Hepatocyte (in vitro differentiated cells): ENCODE results near the gene C10orf105. TPM values are rescaled to one million over a fixed set of nuclear protein-coding genes. Genes with fewer than 3 reads are reported as not detected.
A peak's percentile ranks its signal among the peaks of the same experiment; 100 is the strongest.

Experiments used
- DNase-seq: peaks from one replicate; pipeline ENCODE4 v3.0.0-alpha.2; 2016; ENCODE audit warnings: low spot score
- H2AFZ ChIP-seq: fragments of 200-600 bp; sonication (generic); 2 replicates; pipeline ENCODE4 v1.6.0; 2016; ENCODE audit warnings: antibody characterized with exemption, mild to moderate bottlenecking
- H3K27ac ChIP-seq: fragments of 200-600 bp; sonication (generic); 2 replicates; pipeline ENCODE4 v1.5.1; 2016; ENCODE audit warnings: mild to moderate bottlenecking
- H3K27me3 ChIP-seq: fragments of 200-600 bp; sonication (generic); 2 replicates; pipeline ENCODE4 v1.6.1; 2016
- H3K36me3 ChIP-seq: fragments of 200-600 bp; sonication (generic); replicated peaks from 2 replicates; pipeline ENCODE4 v1.5.1; 2016; ENCODE audit warnings: low read depth; ENCODE audit not compliant: insufficient read depth
- H3K4me1 ChIP-seq: fragments of 200-600 bp; sonication (generic); 2 replicates; pipeline ENCODE4 v1.5.1; 2016; ENCODE audit warnings: mild to moderate bottlenecking, moderate library complexity; ENCODE audit not compliant: insufficient read depth
- H3K4me2 ChIP-seq: fragments of 200-600 bp; sonication (generic); 2 replicates; pipeline ENCODE4 v1.6.0; 2016
- H3K4me3 ChIP-seq: fragments of 200-600 bp; sonication (generic); 2 replicates; pipeline ENCODE4 v1.5.1; 2016; ENCODE audit warnings: mild to moderate bottlenecking
- H3K79me2 ChIP-seq: fragments of 200-600 bp; sonication (generic); 2 replicates; pipeline ENCODE4 v1.6.0; 2017; ENCODE audit warnings: mild to moderate bottlenecking
- H3K9me2 ChIP-seq: fragments of 200-600 bp; sonication (generic); replicated peaks from 2 replicates; pipeline ENCODE4 v1.6.0; 2017; ENCODE audit warnings: mild to moderate bottlenecking; ENCODE audit not compliant: insufficient read depth
- H3K9me3 ChIP-seq: fragments of 200-600 bp; sonication (generic); 2 replicates; pipeline ENCODE4 v1.5.1; 2016; ENCODE audit warnings: low read depth, mild to moderate bottlenecking
- H4K20me1 ChIP-seq: fragments of 200-600 bp; sonication (generic); 2 replicates; pipeline ENCODE4 v1.6.0; 2016; ENCODE audit warnings: mild to moderate bottlenecking; ENCODE audit not compliant: insufficient read depth, poor library complexity, severe bottlenecking
- CTCF ChIP-seq: fragments of 200-600 bp; sonication (generic); IDR thresholded peaks from 2 replicates; pipeline ENCODE4 v1.5.1; 2016; ENCODE audit warnings: antibody characterized with exemption, mild to moderate bottlenecking; ENCODE audit not compliant: poor library complexity
- EZH2 ChIP-seq: fragments of 200-600 bp; sonication (generic); IDR thresholded peaks from 2 replicates; pipeline ENCODE4 v1.6.1; 2016; ENCODE audit warnings: antibody characterized with exemption, mild to moderate bottlenecking, borderline replicate concordance
- EZH2phosphoT487 ChIP-seq: fragments of 200-600 bp; sonication (generic); IDR thresholded peaks from one replicate; pipeline ENCODE4 v1.6.1; 2018; ENCODE audit warnings: antibody characterized with exemption, mild to moderate bottlenecking, low read depth, moderate library complexity; ENCODE audit not compliant: unreplicated experiment, severe bottlenecking
- WGBS: methylation state at CpG from one replicate; pipeline ENCODE4 v1.1.6; 2016; ENCODE audit warnings: low lambda C conversion rate; ENCODE audit errors: missing lambda C conversion rate; 5-methylcytosine and 5-hydroxymethylcytosine counted together
- polyA plus RNA-seq: library from polyadenylated mRNA; unstranded; fragments of >200 nt; fragmentation: Nextera tagmentation; extraction: Ambion mirVana; gene quantifications from 2 replicates; pipeline ENCODE4 v1.2.1, GENCODE V29; 2016
- total RNA-seq: library from RNA; depleted of rRNA; stranded (reverse); fragments of >200 nt; gene quantifications from 2 replicates; pipeline ENCODE4 v1.2.3, GENCODE V29; 2014

C10orf105 gene
- total and polyA plus RNA-seq, 2 experiments from 2014 or later: not detected

GRCh38 chr10:71740069-71740653 is 20.6 kb upstream of the C10orf105 start:
- Histone ChIP-seq H3K9me2 (no peaks in the 10 kb centered on the region), H3K4me1 (no peaks in the 10 kb centered on the region), H3K4me2 (no peak overlapping the region), H4K20me1 (no peaks in the 10 kb centered on the region), H3K36me3 (no peaks in the 10 kb centered on the region), H3K79me2 (no peaks in the 10 kb centered on the region), H2AFZ (no peak overlapping the region), H3K27me3 (no peaks in the 10 kb centered on the region), H3K4me3 (no peak overlapping the region), H3K9me3 (no peaks in the 10 kb centered on the region), H3K27ac (no peak overlapping the region)
- 57% methylated on average over 9 of the region's 9 CpGs for WGBS
- peak; percentile 50 for DNase-seq
- no peak for TF ChIP-seq EZH2phosphoT487
- TF ChIP-seq CTCF: no peak
- no peak for TF ChIP-seq EZH2

- Histone ChIP-seq H3K79me2 (no peaks in the 10 kb centered on the region), H3K9me3 (no peaks in the 10 kb centered on the region), H3K36me3 (no peaks in the 10 kb centered on the region), H3K4me1 (no peaks in the 10 kb centered on the region), H3K4me2 (no peak overlapping the region), H3K27ac (no peak overlapping the region), H2AFZ (no peak overlapping the region), H3K9me2 (no peaks in the 10 kb centered on the region), H3K4me3 (no peak overlapping the region), H3K27me3 (no peaks in the 10 kb centered on the region), H4K20me1 (no peaks in the 10 kb centered on the region)
- 93% methylated on average over 8 of the region's 8 CpGs for WGBS
- DNase-seq: no peak
- no peak for TF ChIP-seq EZH2
- TF ChIP-seq CTCF: no peak
- TF ChIP-seq EZH2phosphoT487: no peak
Measured at GRCh38 chr10:71739358-71739900, 19.9 kb upstream of the C10orf105 start.

GRCh38 chr10:71737834-71738197 is 18.2 kb upstream of the C10orf105 start:
- no peaks in the 10 kb centered on the region for H3K9me2 ChIP-seq
- no peaks in the 10 kb centered on the region for H3K9me3 ChIP-seq
- no peak overlapping the region for H2AFZ ChIP-seq
- H3K27ac ChIP-seq: no peak overlapping the region
- H3K27me3 ChIP-seq: no peaks in the 10 kb centered on the region
- no peaks in the 10 kb centered on the region for H3K79me2 ChIP-seq
- no peaks in the 10 kb centered on the region for H3K4me1 ChIP-seq
- no peaks in the 10 kb centered on the region for H4K20me1 ChIP-seq
- TF ChIP-seq EZH2: no peak
- no peak for TF ChIP-seq CTCF
- TF ChIP-seq EZH2phosphoT487: no peak
- H3K4me3 ChIP-seq: no peak overlapping the region
- WGBS: 75% methylated on average over 3 of the region's 3 CpGs
- no peaks in the 10 kb centered on the region for H3K36me3 ChIP-seq
- DNase-seq: no peak
- no peak overlapping the region for H3K4me2 ChIP-seq
